ENCODE results near the gene NDUFAF2. TPM values are rescaled to one million over a fixed set of nuclear protein-coding genes. Genes with fewer than 3 reads are reported as not detected.
"Not testable (repeated sequence)": the region's sequence is repeated elsewhere in the genome, so short reads cannot be mapped to it uniquely, and the experiment has no call there.

The NDUFAF2 gene
- total RNA-seq, 4 donors from 2014 or later, result 14.1 to 78.9 (median 31.0) TPM

- Histone ChIP-seq H3K27ac (no peak overlapping the region), H3K9me3 (no peaks in the 10 kb centered on the region), H3K4me3 (no peak overlapping the region), H3K36me3 (no peaks in the 10 kb centered on the region), H3K27me3 (no peaks in the 10 kb centered on the region), H3K4me1 (no peaks in the 10 kb centered on the region)
- intact Hi-C loops (cut with DNase I; ENCODE audit: low total_unique reads), result no loop called here
- DNase-seq, result no peak
- TF ChIP-seq CTCF (IDR thresholded peaks at IDR 0.05) (no peak), POLR2A (IDR thresholded peaks at IDR 0.05) (no peak)
Observed at GRCh38 chr5:61180886-61181285, 235.9 kb downstream of the NDUFAF2 start.

DNA sequence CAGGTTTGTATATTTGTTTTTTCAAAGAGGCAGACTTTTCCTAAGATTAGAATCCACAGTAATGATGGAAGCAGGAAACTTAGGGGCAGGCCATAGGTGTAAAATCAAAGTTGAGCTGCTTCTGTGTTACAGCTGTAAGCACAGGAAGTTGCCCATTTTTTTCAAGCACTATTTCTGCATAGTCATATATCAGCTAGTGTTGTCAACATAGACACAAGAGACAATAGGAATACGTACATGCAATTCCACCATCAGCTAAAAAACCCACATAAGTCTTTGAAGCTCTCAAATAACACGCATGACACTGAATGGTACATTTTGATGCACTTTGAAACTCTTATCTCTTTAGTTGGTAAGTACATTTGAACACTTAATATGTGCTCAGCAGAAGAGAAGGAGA lies 237.4 kb downstream of the NDUFAF2 start:
- H3K27ac ChIP-seq, result no peak overlapping the region
- H3K4me1 ChIP-seq, result no peaks in the 10 kb centered on the region
- DNase-seq, result no peak
- H3K27me3 ChIP-seq, result no peaks in the 10 kb centered on the region
- H3K36me3 ChIP-seq, result no peaks in the 10 kb centered on the region
- intact Hi-C loops (cut with DNase I; ENCODE audit: low total_unique reads), result no loop called here
- H3K4me3 ChIP-seq, result no peak overlapping the region
- no peaks in the 10 kb centered on the region for H3K9me3 ChIP-seq
- TF ChIP-seq POLR2A (IDR thresholded peaks at IDR 0.05) (no peak), CTCF (IDR thresholded peaks at IDR 0.05) (no peak)

DNA sequence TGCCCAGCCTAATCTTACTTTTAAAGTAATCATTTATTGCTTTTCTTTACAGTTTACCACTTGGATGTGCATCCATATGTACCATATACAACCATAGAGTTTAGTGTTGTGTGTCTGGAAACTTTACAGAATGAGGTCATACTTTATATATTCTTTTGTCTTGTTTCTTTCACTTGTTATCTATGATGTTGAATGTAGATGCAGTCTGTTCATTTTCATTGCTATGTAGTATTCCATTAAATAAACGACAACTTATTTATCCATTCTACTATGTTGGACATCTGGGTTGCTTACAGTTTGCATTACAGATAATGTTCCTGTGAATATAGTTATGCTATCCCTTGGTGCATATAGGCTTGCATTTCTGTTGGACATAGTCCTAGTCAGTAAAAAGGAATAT lies 238.5 kb downstream of the NDUFAF2 start:
- Histone ChIP-seq H3K27me3 (no peaks in the 10 kb centered on the region), H3K4me1 (no peaks in the 10 kb centered on the region), H3K36me3 (no peaks in the 10 kb centered on the region), H3K27ac (no peak overlapping the region), H3K9me3 (no peaks in the 10 kb centered on the region), H3K4me3 (no peak overlapping the region)
- intact Hi-C loops (cut with DNase I; ENCODE audit: low total_unique reads), result no loop called here
- DNase-seq, result no peak
- TF ChIP-seq CTCF (IDR thresholded peaks at IDR 0.05), result no peak
- no peak for TF ChIP-seq POLR2A (IDR thresholded peaks at IDR 0.05)

DNA sequence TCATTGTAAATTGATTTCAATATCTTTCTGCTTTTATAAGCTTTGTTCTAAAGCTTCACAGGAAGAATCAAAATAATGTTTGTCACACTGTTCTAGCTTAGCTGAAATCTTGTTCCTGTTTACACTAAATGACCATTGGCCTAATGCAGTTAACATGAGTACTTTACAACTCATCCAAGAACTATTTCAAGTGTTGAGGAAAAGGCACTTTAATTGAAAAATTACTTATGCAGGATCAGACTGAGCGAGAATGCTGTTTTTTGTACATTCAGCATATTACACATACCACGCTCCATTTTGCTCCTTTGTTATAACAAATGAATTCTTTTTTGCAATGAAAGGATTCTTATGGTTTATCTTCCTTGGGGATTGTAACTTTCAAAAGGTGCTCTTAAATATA lies 239.7 kb downstream of the NDUFAF2 start:
- Histone ChIP-seq H3K9me3 (no peaks in the 10 kb centered on the region), H3K27me3 (no peaks in the 10 kb centered on the region), H3K27ac (no peak overlapping the region), H3K4me3 (no peak overlapping the region), H3K4me1 (no peaks in the 10 kb centered on the region), H3K36me3 (no peaks in the 10 kb centered on the region)
- intact Hi-C loops (cut with DNase I; ENCODE audit: low total_unique reads), result no loop called here
- TF ChIP-seq CTCF (IDR thresholded peaks at IDR 0.05) (no peak), POLR2A (IDR thresholded peaks at IDR 0.05) (no peak)
- no peak for DNase-seq

DNA sequence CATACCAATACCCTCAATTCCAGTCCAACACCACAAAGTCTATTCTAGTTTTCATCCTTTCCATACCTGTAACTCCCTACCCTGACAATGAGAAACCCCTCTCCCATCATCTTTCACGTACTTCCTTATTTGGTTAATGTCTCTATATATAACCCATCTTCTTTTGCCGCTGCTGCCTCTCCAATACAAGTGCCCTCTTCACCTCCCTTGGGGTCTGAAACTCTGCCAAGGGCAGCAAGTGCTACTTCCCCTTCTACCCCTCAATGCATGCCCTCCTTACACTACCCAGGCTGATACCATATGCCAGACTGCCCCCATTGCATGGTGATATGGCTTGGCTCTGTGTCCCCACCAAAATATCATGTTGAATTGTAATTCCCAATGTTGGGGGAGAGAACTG lies 241.6 kb downstream of the NDUFAF2 start:
- H3K27me3 ChIP-seq, result no peaks in the 10 kb centered on the region
- intact Hi-C loops (cut with DNase I; ENCODE audit: low total_unique reads), result no loop called here
- H3K36me3 ChIP-seq, result no peaks in the 10 kb centered on the region
- DNase-seq, result no peak
- no peak for TF ChIP-seq CTCF (IDR thresholded peaks at IDR 0.05)
- TF ChIP-seq POLR2A (IDR thresholded peaks at IDR 0.05), result no peak
- H3K27ac ChIP-seq, result no peak overlapping the region
- no peak overlapping the region for H3K4me3 ChIP-seq
- no peaks in the 10 kb centered on the region for H3K9me3 ChIP-seq
- H3K4me1 ChIP-seq, result no peaks in the 10 kb centered on the region

GRCh38 chr5:61187352-61187751 lies 242.3 kb downstream of the NDUFAF2 start:
- H3K27me3 ChIP-seq; intact Hi-C loops (cut with DNase I; ENCODE audit: low total_unique reads); H3K36me3 ChIP-seq; H3K4me3 ChIP-seq; H3K4me1 ChIP-seq; H3K9me3 ChIP-seq; H3K27ac ChIP-seq; DNase-seq: not testable (repeated sequence)

DNA sequence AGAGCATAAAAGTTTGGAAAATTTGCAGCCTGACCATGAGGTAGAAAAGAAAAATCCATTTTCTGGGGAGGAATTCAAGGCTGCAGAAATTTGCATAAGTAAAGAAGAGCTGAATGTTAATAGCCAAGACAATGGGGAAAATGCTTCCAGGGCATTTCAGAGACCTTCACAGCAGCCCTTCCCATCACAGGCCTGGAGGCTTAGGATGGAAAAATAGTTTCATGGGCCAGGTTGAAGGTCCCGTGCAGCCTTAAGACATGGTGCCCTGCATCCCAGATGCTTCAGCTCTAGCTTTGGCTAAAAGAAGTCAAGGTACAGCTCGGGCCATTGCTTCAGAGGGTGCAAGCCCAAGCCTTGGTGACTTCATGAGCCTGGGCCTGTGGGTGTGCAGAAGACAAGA lies 242.8 kb downstream of the NDUFAF2 start:
- H3K27me3 ChIP-seq; H3K27ac ChIP-seq; H3K4me1 ChIP-seq; H3K4me3 ChIP-seq; H3K36me3 ChIP-seq; DNase-seq; intact Hi-C loops (cut with DNase I; ENCODE audit: low total_unique reads); H3K9me3 ChIP-seq: not testable (repeated sequence)

Measured in uterus (tissue), 4 donors.